ENCODE measurements around the gene ZNF319.

The ZNF319 gene

GRCh38 chr16:58000706-58001676 lies 519 bp upstream of the ZNF319 start, which contains the start of gene USB1:
Gene USB1 (plus strand): TSS chr16:58001407. CDS start chr16:58001484, 77 bp downstream.
- FAIRE-seq, result peak; percentile 93
- peak; percentile 95 for DNase-seq (ENCODE audit: extremely low spot score, insufficient read length, low read depth)

- FAIRE-seq (peak; percentile 56), DNase-seq (ENCODE audit: extremely low spot score, insufficient read length, low read depth) (no peak)
These were observed 1.0 kb downstream of the ZNF319 start for GRCh38 chr16:57999366-57999970.

GRCh38 chr16:57998992-57999365 lies 1.5 kb downstream of the ZNF319 start:
- no peak for DNase-seq (ENCODE audit: extremely low spot score, insufficient read length, low read depth)
- FAIRE-seq, result no peak

GRCh38 chr16:57998486-57998885 lies 2.0 kb downstream of the ZNF319 start:
- no peak for DNase-seq (ENCODE audit: extremely low spot score, insufficient read length, low read depth)

GRCh38 chr16:57997528-57998265 lies 2.8 kb downstream of the ZNF319 start:
- FAIRE-seq (no peak), DNase-seq (ENCODE audit: extremely low spot score, insufficient read length, low read depth) (no peak)

More at GRCh38 chr16:57998486-57998885, 2.0 kb downstream of the ZNF319 start:
- FAIRE-seq, result no peak

GRCh38 chr16:57997176-57997527 lies 3.3 kb downstream of the ZNF319 start:
- FAIRE-seq (no peak), DNase-seq (ENCODE audit: extremely low spot score, insufficient read length, low read depth) (no peak)

- no peak for FAIRE-seq
- no peak for DNase-seq (ENCODE audit: extremely low spot score, insufficient read length, low read depth)
These were observed 3.9 kb downstream of the ZNF319 start for GRCh38 chr16:57996406-57997175.

- DNase-seq (ENCODE audit: extremely low spot score, insufficient read length, low read depth) (no peak), FAIRE-seq (no peak)
These were observed 4.6 kb downstream of the ZNF319 start for GRCh38 chr16:57995721-57996405.

GRCh38 chr16:57994778-57995177 lies 5.7 kb downstream of the ZNF319 start:
- no peak for DNase-seq (ENCODE audit: extremely low spot score, insufficient read length, low read depth)
- FAIRE-seq, result peak; percentile 68

GRCh38 chr16:57994361-57994760 lies 6.1 kb downstream of the ZNF319 start:
- FAIRE-seq, result no peak
- no peak for DNase-seq (ENCODE audit: extremely low spot score, insufficient read length, low read depth)

GRCh38 chr16:57993897-57994296 lies 6.6 kb downstream of the ZNF319 start:
- FAIRE-seq (no peak), DNase-seq (ENCODE audit: extremely low spot score, insufficient read length, low read depth) (no peak)

- DNase-seq (ENCODE audit: extremely low spot score, insufficient read length, low read depth) (no peak), FAIRE-seq (no peak)
These were observed 7.0 kb downstream of the ZNF319 start for GRCh38 chr16:57993438-57993837.

GRCh38 chr16:57992084-57992483 lies 8.4 kb downstream of the ZNF319 start:
- DNase-seq (ENCODE audit: extremely low spot score, insufficient read length, low read depth) (no peak), FAIRE-seq (no peak)

- DNase-seq (ENCODE audit: extremely low spot score, insufficient read length, low read depth) (no peak), FAIRE-seq (no peak)
These were observed 8.9 kb downstream of the ZNF319 start for GRCh38 chr16:57991551-57992059.

GRCh38 chr16:57988929-57989328 lies 11.5 kb downstream of the ZNF319 start:
- DNase-seq (ENCODE audit: extremely low spot score, insufficient read length, low read depth) (no peak), FAIRE-seq (no peak)

- no peak for FAIRE-seq
- no peak for DNase-seq (ENCODE audit: extremely low spot score, insufficient read length, low read depth)
These were observed 12.9 kb downstream of the ZNF319 start for GRCh38 chr16:57987441-57988177.

GRCh38 chr16:57986196-57986595 lies 14.3 kb downstream of the ZNF319 start:
- DNase-seq (ENCODE audit: extremely low spot score, insufficient read length, low read depth) (no peak), FAIRE-seq (no peak)
